GM10266 (cell line): ENCODE measurements around the gene ALK.

ENCODE experiments used
- DNase-seq: peaks from one replicate; pipeline ENCODE4 v3.0.0; 2012; ENCODE audit errors: extremely low spot score
- TF ChIP-seq, protein P1 (sequence below): IDR thresholded peaks from 2 replicates; pipeline ENCODE4 v1.5.1; 2012; ENCODE audit warnings: mild to moderate bottlenecking, low read depth; ENCODE audit not compliant: control insufficient read depth, insufficient read depth; ENCODE audit errors: missing control alignments

Gene ALK

DNA sequence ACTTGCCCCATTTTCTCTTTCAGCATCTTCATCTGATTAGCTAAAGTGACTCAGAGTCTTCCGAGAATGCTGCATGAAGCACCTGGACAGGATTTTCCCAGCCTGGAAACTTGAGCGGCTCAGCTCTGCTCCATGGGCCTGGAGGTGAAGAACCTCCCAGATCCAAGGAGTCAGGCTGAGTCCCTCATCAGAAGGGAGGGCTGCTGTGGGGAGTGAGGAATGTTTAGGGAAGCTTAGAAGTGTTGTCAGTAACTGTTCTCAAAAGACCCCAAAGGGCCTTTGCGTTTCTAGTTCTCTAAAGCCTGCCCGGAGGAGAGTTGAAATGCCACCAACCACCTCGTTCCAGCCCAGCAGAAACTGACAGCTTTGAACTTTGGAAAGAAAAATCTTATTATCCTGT lies 649.1 kb downstream of the ALK start:
- TF ChIP-seq, protein P1, sequence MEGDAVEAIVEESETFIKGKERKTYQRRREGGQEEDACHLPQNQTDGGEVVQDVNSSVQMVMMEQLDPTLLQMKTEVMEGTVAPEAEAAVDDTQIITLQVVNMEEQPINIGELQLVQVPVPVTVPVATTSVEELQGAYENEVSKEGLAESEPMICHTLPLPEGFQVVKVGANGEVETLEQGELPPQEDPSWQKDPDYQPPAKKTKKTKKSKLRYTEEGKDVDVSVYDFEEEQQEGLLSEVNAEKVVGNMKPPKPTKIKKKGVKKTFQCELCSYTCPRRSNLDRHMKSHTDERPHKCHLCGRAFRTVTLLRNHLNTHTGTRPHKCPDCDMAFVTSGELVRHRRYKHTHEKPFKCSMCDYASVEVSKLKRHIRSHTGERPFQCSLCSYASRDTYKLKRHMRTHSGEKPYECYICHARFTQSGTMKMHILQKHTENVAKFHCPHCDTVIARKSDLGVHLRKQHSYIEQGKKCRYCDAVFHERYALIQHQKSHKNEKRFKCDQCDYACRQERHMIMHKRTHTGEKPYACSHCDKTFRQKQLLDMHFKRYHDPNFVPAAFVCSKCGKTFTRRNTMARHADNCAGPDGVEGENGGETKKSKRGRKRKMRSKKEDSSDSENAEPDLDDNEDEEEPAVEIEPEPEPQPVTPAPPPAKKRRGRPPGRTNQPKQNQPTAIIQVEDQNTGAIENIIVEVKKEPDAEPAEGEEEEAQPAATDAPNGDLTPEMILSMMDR, result no peak
- DNase-seq, result no peak

DNA sequence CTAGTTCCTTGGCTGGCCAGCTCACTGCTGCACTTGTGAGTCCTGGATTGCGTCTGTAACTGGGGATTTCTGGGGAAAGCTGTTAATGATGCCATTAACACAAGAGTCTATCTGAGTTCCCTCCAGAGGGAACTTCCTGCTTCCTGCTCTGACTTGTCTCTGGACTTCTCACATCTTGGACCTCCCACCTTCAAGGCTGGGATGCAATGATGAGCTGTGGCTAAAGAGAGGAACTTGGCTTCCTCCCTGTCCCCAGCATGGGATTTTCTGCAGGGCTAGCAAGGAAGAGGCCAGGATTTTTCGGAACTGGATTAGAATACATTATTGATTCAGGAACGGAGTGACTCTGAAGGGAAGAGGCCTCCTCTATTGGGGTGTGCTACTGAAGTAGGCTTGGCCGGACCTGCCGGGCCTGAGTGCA lies 650.7 kb downstream of the ALK start:
- DNase-seq, result no peak
- TF ChIP-seq, protein P1, result no peak

DNA sequence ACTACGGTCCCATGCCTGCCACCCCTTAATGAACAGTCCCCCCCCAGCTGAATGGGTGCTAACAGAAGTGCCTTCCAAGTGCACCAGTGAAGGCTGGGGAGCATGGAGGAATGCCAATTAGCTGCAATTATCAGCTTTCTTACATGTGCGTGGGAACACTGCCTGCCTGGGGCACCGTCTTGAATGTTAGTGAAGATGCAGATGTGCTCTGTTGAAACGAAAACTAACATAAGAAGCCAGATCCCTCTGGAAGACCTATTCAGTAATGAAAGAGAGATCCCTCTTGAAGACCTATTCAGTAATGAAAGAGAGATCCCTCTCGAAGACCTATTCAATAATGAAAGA lies 651.6 kb downstream of the ALK start:
- TF ChIP-seq, protein P1, result no peak
- no peak for DNase-seq

DNA sequence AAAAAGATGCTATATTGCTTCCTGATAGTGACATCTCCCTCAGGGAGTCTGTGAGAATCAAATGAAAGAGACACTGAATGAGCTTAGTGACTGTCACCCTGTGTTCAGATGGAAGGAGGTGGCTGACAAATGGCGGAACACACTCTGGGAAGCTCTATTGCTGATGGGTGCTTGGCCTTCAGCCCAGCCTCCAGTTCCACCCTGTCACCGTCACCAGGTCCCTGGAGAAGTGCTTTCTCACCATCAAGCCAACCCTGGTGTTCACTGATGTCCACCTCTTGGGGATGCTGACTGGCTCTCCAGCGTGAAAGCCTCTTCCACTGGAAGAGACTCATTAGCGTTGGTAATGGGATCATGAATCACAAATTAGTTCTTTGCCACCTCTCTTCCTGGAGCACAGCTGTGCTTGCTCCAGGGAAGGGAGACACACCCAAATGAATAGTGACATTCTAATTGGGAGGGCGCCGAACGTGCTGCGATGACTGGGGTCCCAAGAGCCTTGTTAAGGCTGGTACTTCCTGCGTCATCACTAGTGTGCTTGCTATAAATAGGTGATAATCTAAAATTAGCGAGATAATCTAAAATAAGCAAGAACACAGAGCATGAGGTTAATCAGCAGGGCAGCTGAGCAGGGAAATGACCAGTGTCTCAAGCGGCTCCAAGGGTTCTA lies 652.2 kb downstream of the ALK start:
- DNase-seq, result no peak
- TF ChIP-seq, protein P1, result no peak

DNA sequence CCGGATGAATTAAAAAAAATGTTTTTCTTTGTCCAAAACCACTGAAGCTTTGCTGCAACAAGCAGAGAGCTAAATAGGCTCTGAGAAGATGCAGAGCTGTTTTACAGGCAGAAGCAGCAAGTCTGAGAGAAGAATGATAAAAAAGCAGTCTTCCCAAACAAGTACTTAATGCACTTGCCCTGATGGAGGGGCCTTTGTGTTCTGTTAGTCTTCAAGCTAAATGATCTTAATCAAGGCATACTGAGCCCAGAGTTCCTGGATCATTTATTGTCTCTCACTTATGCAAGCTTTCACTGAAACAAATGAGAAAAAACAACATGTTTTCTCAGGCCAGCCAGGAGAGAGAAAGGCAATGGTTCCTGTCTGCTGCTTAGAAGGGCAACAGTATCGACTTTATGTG lies 653.7 kb downstream of the ALK start:
- TF ChIP-seq, protein P1, result no peak
- no peak for DNase-seq

DNA sequence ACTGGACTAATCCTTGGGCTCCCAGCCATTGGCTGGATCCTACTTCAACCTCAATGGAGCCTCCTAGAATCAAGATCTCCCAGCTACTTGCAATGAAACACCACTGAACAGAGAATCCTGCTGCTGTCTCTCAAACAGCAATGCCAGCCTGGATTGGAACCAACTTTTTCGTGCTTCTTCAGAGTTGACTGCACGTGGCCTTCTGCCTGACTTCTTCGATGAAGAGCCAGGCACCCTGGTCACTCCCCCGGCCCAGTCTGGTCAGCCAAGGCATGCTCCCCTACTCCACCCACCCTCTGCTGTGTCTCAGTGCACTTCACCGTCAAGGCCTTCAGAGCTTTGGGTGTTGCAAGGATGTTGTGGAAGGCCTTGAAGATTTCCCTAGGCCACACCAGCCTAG lies 657.5 kb downstream of the ALK start:
- DNase-seq, result no peak
- TF ChIP-seq, protein P1, result no peak

DNA sequence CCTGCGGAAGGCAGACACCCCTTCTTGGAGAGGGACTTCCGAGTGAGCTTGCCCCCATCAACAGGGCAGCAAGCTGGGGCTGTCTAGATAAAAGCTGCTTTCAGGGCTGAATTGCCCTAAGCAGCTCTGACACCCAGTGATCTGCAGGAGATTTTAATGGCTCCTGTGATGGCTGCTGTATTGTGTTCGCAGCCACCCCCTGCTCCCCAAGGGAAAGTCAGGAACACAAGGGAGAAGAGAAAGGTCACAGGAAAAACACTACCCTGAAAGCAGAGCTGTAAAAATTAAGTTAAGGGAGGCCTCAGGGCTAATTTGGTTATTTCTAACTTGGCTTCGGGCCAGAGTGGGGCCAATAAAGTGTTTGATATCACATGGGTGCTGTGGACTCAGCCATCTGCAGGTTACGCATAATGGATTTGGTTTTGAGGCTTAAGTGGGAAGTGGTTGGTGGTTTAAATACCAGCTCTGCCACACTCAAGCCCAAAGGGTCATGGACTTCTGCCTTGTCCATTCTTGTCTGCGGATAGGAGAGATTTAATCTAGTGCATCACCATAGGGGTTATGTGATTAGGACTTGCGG lies 658.6 kb downstream of the ALK start:
- DNase-seq, result no peak
- TF ChIP-seq, protein P1, result no peak
